ENCODE measurements around the gene KRTAP15-1. TPM values are rescaled to one million over a fixed set of nuclear protein-coding genes. Genes with fewer than 3 reads are reported as not detected.

Gene KRTAP15-1
- polyA plus RNA-seq, 2 of the 4 experiments (the other 2 are of a cell fraction): not detected

DNA sequence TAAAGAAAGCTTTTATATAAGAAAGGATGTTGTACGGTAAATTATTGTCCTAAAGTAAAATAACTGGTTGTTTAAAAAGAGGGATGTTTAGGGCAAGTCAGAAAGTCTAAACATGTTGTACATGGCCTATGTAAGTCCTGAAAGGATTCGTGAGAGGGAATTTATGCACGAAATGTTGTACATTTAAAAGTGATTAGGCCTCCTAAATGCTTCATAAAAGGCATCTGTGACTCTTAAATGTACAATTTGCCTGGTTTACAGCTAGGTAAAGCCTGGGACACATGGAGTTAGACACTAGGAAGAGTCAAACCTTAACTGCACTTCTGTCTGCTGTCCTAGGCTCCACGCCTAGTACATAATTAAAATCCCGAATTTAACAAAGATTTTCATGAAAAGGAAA lies 24.1 kb upstream of the KRTAP15-1 start:
- ATAC-seq (no peak), FAIRE-seq (no peak), DNase-seq (ENCODE audit: low read depth in 1 of 2, low spot score in 1 of 2) (no peak)
- no peaks in the 10 kb centered on the region for H3K9me3 ChIP-seq
- no peaks in the 10 kb centered on the region for H3K4me1 ChIP-seq
- H3K4me2 ChIP-seq: no peak overlapping the region
- H3K4me3 ChIP-seq: no peak overlapping the region
- ChIA-PET POLR2A (no interaction called here), CTCF (no interaction called here)
- H3K27ac ChIP-seq: no peak overlapping the region
- TF ChIP-seq GATA3 (IDR thresholded peaks at IDR 0.05; ENCODE audit: borderline replicate concordance) (no peak), KDM1A (IDR thresholded peaks at IDR 0.05; ENCODE audit: low read depth) (no peak), RAD21 (conservative IDR thresholded peaks at IDR 0.05 in 1 of 2, IDR thresholded peaks at IDR 0.05 in 1 of 2) (no peak), CHD2 (IDR thresholded peaks at IDR 0.05; ENCODE audit: low read length, partially characterized antibody) (no peak), PHF8 (IDR thresholded peaks at IDR 0.05; ENCODE audit: borderline replicate concordance, low read depth) (no peak), SMC3 (IDR thresholded peaks at IDR 0.05) (no peak), MYC (IDR thresholded peaks at IDR 0.05; ENCODE audit: borderline replicate concordance, low read length) (no peak), JUN (IDR thresholded peaks at IDR 0.05) (no peak), KDM5A (IDR thresholded peaks at IDR 0.05) (no peak), RNF2 (IDR thresholded peaks at IDR 0.05; ENCODE audit: borderline replicate concordance, low read depth) (no peak)
- TF ChIP-seq, protein P1, sequence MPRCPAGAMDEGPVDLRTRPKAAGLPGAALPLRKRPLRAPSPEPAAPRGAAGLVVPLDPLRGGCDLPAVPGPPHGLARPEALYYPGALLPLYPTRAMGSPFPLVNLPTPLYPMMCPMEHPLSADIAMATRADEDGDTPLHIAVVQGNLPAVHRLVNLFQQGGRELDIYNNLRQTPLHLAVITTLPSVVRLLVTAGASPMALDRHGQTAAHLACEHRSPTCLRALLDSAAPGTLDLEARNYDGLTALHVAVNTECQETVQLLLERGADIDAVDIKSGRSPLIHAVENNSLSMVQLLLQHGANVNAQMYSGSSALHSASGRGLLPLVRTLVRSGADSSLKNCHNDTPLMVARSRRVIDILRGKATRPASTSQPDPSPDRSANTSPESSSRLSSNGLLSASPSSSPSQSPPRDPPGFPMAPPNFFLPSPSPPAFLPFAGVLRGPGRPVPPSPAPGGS (IDR thresholded peaks at IDR 0.05): no peak
- TF ChIP-seq, protein P2, sequence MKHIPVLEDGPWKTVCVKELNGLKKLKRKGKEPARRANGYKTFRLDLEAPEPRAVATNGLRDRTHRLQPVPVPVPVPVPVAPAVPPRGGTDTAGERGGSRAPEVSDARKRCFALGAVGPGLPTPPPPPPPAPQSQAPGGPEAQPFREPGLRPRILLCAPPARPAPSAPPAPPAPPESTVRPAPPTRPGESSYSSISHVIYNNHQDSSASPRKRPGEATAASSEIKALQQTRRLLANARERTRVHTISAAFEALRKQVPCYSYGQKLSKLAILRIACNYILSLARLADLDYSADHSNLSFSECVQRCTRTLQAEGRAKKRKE (CRISPR knock-in tag; IDR thresholded peaks at IDR 0.05; ENCODE audit: low read depth): no peak
- TF ChIP-seq, protein P3, sequence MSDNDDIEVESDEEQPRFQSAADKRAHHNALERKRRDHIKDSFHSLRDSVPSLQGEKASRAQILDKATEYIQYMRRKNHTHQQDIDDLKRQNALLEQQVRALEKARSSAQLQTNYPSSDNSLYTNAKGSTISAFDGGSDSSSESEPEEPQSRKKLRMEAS (IDR thresholded peaks at IDR 0.05): no peak
- WGBS (ENCODE audit: missing lambda C conversion rate): 3% methylated on average over 5 of the region's 5 CpGs

DNA sequence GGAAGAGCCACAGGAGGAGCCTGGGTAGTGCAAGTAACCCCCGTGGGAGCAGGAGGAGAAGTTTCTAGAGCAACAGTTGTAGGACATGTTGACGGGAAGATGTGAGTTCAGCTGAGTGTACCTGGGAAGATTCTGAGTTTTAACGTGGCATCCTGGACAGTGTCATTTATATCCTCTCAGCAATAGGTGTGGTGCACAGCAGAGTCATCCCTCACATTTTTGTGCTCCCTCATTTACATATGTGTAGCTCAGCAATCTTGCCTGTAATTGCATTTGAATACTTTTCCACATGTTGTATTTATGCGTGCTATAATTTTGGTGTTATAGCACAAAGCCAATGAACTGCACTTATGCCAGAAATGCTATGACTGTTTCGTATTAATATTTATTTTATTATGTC lies 14.2 kb upstream of the KRTAP15-1 start, which contains the start of gene KRTAP13-3:
Gene KRTAP13-3, minus strand, starts transcription at position 101 of the 400 bp plus-strand sequence. Its CDS starts 14 bp downstream, at position 87.
- no peak for ATAC-seq
- ChIA-PET CTCF (no interaction called here), POLR2A (no interaction called here)
- no peak for DNase-seq (ENCODE audit: low read depth in 1 of 2, low spot score in 1 of 2)
- FAIRE-seq: no peak
- Histone ChIP-seq H3K4me3 (no peak within 1 kb of the TSS), H3K27ac (no peak within 1 kb of the TSS), H3K4me2 (no peak within 1 kb of the TSS), H3K9me3 (no peaks in the 10 kb centered on the region), H3K4me1 (no peaks in the 10 kb centered on the region)
- TF ChIP-seq CEBPB (IDR thresholded peaks at IDR 0.05) (no peak), RAD21 (conservative IDR thresholded peaks at IDR 0.05 in 1 of 2, IDR thresholded peaks at IDR 0.05 in 1 of 2) (no peak), SREBF2 (IDR thresholded peaks at IDR 0.05) (no peak), HOXA7 (CRISPR knock-in tag; IDR thresholded peaks at IDR 0.05) (no peak), RCOR1 (IDR thresholded peaks at IDR 0.05; ENCODE audit: low read depth, low read length) (no peak)
- TF ChIP-seq, protein P4, sequence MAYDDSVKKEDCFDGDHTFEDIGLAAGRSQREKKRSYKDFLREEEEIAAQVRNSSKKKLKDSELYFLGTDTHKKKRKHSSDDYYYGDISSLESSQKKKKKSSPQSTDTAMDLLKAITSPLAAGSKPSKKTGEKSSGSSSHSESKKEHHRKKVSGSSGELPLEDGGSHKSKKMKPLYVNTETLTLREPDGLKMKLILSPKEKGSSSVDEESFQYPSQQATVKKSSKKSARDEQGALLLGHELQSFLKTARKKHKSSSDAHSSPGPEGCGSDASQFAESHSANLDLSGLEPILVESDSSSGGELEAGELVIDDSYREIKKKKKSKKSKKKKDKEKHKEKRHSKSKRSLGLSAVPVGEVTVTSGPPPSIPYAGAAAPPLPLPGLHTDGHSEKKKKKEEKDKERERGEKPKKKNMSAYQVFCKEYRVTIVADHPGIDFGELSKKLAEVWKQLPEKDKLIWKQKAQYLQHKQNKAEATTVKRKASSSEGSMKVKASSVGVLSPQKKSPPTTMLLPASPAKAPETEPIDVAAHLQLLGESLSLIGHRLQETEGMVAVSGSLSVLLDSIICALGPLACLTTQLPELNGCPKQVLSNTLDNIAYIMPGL (CRISPR knock-in tag; IDR thresholded peaks at IDR 0.05; ENCODE audit: borderline replicate concordance): no peak
- 16% methylated on average over 5 of the region's 5 CpGs for WGBS (ENCODE audit: missing lambda C conversion rate)

DNA sequence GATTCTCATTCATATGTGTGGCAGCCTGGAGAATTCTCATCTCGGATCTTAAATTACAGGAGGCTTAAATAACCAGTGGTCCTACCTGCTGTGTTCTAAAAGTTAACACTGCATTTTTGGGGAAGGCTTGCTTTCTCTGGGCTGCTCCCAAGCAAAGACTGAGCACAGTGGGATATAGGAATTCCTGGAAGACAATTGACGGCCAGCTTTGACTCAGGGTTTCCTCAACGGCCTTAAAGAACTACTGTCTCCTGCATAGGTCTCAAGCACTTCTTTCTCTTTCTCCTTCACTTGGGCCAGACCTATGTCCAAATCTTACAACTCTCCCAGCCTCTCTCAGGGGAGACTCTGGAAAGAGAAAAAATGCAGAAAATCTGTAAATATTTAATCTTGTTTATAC lies 13.3 kb upstream of the KRTAP15-1 start:
- WGBS (ENCODE audit: missing lambda C conversion rate): 0% methylated on average over 3 of the region's 3 CpGs
- ChIA-PET CTCF (no interaction called here), POLR2A (no interaction called here)
- H3K4me2 ChIP-seq: no peak overlapping the region
- H3K4me3 ChIP-seq: no peak overlapping the region
- no peak for TF ChIP-seq HOXB13 (CRISPR knock-in tag; IDR thresholded peaks at IDR 0.05; ENCODE audit: low read depth)
- no peak for TF ChIP-seq JUNB (IDR thresholded peaks at IDR 0.05)
- TF ChIP-seq MAFK (IDR thresholded peaks at IDR 0.05; ENCODE audit: partially characterized antibody): no peak
- TF ChIP-seq ZFP36 (IDR thresholded peaks at IDR 0.05; ENCODE audit: borderline replicate concordance, partially characterized antibody): no peak
- no peaks in the 10 kb centered on the region for H3K4me1 ChIP-seq
- FAIRE-seq: no peak
- H3K9me3 ChIP-seq: no peaks in the 10 kb centered on the region
- H3K27ac ChIP-seq: no peak overlapping the region
- ATAC-seq: no peak
- DNase-seq (ENCODE audit: low read depth in 1 of 2, low spot score in 1 of 2): no peak

Measured in A549 (cell line).